ENCODE measurements around the gene HS3ST6.
A peak's percentile ranks its signal among the peaks of the same experiment; 100 is the strongest.
"Not testable (repeated sequence)": the region's sequence is repeated elsewhere in the genome, so short reads cannot be mapped to it uniquely, and the experiment has no call there.

HS3ST6 gene

GRCh38 chr16:1876066-1876465 lies 42.1 kb downstream of the HS3ST6 start:
- not testable (repeated sequence) for DNase-seq

- DNase-seq, result peak; percentile 19
These were observed 43.4 kb downstream of the HS3ST6 start for GRCh38 chr16:1874854-1875253.

GRCh38 chr16:1871974-1872635 lies 46.1 kb downstream of the HS3ST6 start, which contains the start of gene MEIOB:
Gene MEIOB, minus strand, starts transcription at chr16:1872164. Its CDS starts 3,989 bp downstream, at chr16:1868175.
- DNase-seq, result peak; percentile 93

- DNase-seq, result no peak
These were observed 47.7 kb downstream of the HS3ST6 start for GRCh38 chr16:1870365-1871082.

GRCh38 chr16:1865902-1866690 lies 52.1 kb downstream of the HS3ST6 start:
- no peak for DNase-seq

GRCh38 chr16:1863681-1864460 lies 54.3 kb downstream of the HS3ST6 start:
- peak; percentile 29 for DNase-seq

GRCh38 chr16:1862394-1862793 lies 55.8 kb downstream of the HS3ST6 start:
- DNase-seq, result no peak

- DNase-seq, result no peak
These were observed 56.5 kb downstream of the HS3ST6 start for GRCh38 chr16:1861730-1862129.

All from NCI-H146 (cell line).